Pancreas (tissue), 10 donors: ENCODE results near the gene PHF24. TPM values are rescaled to one million over a fixed set of nuclear protein-coding genes. Genes with fewer than 3 reads are reported as not detected.

Experiments
- ATAC-seq, 4 donors: fragments of 200-7000 bp; cut with Tn5 transposase; one replicate each; pipeline versions ENCODE4 v1.8.0 to v1.9.1; 2020; ENCODE audit warnings: mild to moderate bottlenecking in 4 of 4, moderate library complexity in 4 of 4
- DNase-seq, 6 donors: peaks; one replicate each; pipeline ENCODE4 v3.0.0-alpha.2; 2020
- FAIRE-seq: peaks from 2 replicates; lab custom pipeline; 2012; peaks lifted over from hg19 to GRCh38; lab: Jason Lieb, UNC
- H3K27ac ChIP-seq, 4 donors: fragments of 200-600 bp; sonication (generic); 1 replicate in 3 of 4; 2 replicates in 1 of 4; pipeline versions ENCODE4 v1.5.0 to v1.8.0; 2020
- H3K27me3 ChIP-seq, 4 donors: fragments of 200-600 bp; one replicate each; pipeline ENCODE4 v1.8.0; 2021
- H3K36me3 ChIP-seq, 3 donors: fragments of 200-600 bp; sonication (generic) in 1 of 3; one replicate each; pipeline versions ENCODE4 v1.5.0 to v1.8.0; 2020 to 2021
- H3K4me1 ChIP-seq, 3 donors: fragments of 200-600 bp; one replicate each; pipeline ENCODE4 v1.8.0; 2021
- H3K4me3 ChIP-seq, 4 donors: fragments of 200-600 bp; sonication (generic) in 2 of 4; one replicate each; pipeline versions ENCODE4 v1.5.0 to v1.8.0; 2020 to 2021
- H3K9me3 ChIP-seq, 4 donors: fragments of 200-600 bp; one replicate each; pipeline ENCODE4 v1.8.0; 2021
- CTCF ChIP-seq, 4 donors: fragments of 200-600 bp; sonication (generic) in 3 of 4; IDR thresholded peaks; one replicate each; pipeline versions ENCODE4 v1.5.0 to v1.8.0; 2021; ENCODE audit warnings: antibody characterized with exemption in 4 of 4
- whole genome bisulfite sequencing, 2 donors: extraction: QIAGEN DNeasy Blood & Tissue Kit; methylation state at CpG; one replicate each; pipeline ENCODE4 v1.1.7; 2013; 5-methylcytosine and 5-hydroxymethylcytosine counted together
- intact Hi-C, 3 donors: fragments of 100-400 bp; cut with DNase I; formaldehyde crosslinking; loops; one replicate each; pipeline versions ENCODE4 v1.11.1 to v1.14.2; 2022
- polyA plus RNA-seq, 2 donors: library from polyadenylated mRNA; stranded (reverse); fragments of 200-250 nt; gene quantifications; one replicate each; pipeline ENCODE4 v1.2.3, GENCODE V29; 2013
- total RNA-seq, 6 donors: library from RNA; stranded (reverse); fragmentation: NEBNext Ultra II Directional in 4 of 6; extraction: Animal tissue kit (Norgen Biotek cat#: 25700) in 4 of 6; gene quantifications; one replicate each; pipeline versions ENCODE4 v1.2.1 to v1.2.4, GENCODE V29; 2021 to 2023
- donor health status: healthy with polysubstance abuse.
- donor health status: DM: no; HTN: no; CAD: no; lungs with moderate emphysema.
- donor health status: DM: no; HTN: no; CAD: no.
- donor health status: control.
- donor health status: control.
- donor health status: Bipolar disorder and iron deficiency.
- donor health status: DM: yes; HTN: yes; CAD: no.
- donor health status: DM: no; HTN: no; CAD: no.
- donor health status: DM: no; HTN: no; CAD: no.
- donor health status: DM: yes; HTN: yes; CAD: no.

The PHF24 gene
- total and polyA plus RNA-seq, 8 donors = 0.03 to 0.32 (median 0.09) TPM

GRCh38 chr9:34994260-34994899, 36.3 kb downstream of the PHF24 start:
- Histone ChIP-seq H3K9me3 (no peaks in the 10 kb centered on the region), H3K27ac (no peak overlapping the region), H3K4me1 (peaks cover 0 to 3% (median 0%) of the 10 kb centered on the region in 3 donors), H3K36me3 (no peaks in the 10 kb centered on the region), H3K27me3 (no peaks in the 10 kb centered on the region), H3K4me3 (no peak overlapping the region)
- FAIRE-seq (no peak), DNase-seq (peak in 1 of 6 donors; percentile 46), ATAC-seq (peak in 3 of 4 donors; percentile 20 to 29 (median 23))
- 31 to 38% methylated on average over 4 of the region's 4 CpGs for WGBS, 2 donors
- TF ChIP-seq CTCF (IDR thresholded peaks at IDR 0.05) = peak in 3 of 4 donors; percentile 27 to 35 (median 32)
- intact Hi-C loops = no loop called here

GRCh38 chr9:34994900-34995669, 37.0 kb downstream of the PHF24 start:
- Histone ChIP-seq H3K27ac (no peak overlapping the region), H3K4me1 (peaks cover 0 to 3% (median 0%) of the 10 kb centered on the region in 3 donors), H3K27me3 (no peaks in the 10 kb centered on the region), H3K36me3 (no peaks in the 10 kb centered on the region), H3K4me3 (no peak overlapping the region), H3K9me3 (no peaks in the 10 kb centered on the region)
- TF ChIP-seq CTCF (IDR thresholded peaks at IDR 0.05) = no peak
- DNase-seq = no peak
- intact Hi-C loops = no loop called here
- ATAC-seq = no peak
- FAIRE-seq = no peak
- WGBS, 2 donors = 54% methylated on average over 7 of the region's 7 CpGs

- H3K9me3 ChIP-seq = no peaks in the 10 kb centered on the region
- ATAC-seq = no peak
- intact Hi-C loops = no loop called here
- no peak for TF ChIP-seq CTCF (IDR thresholded peaks at IDR 0.05)
- H3K27ac ChIP-seq = no peak overlapping the region
- no peak overlapping the region for H3K4me3 ChIP-seq
- FAIRE-seq = no peak
- H3K4me1 ChIP-seq = peaks cover 0 to 3% (median 0%) of the 10 kb centered on the region in 3 donors
- H3K27me3 ChIP-seq = no peaks in the 10 kb centered on the region
- 61 to 67% methylated on average over 3 of the region's 3 CpGs for WGBS, 2 donors
- H3K36me3 ChIP-seq = no peaks in the 10 kb centered on the region
- no peak for DNase-seq
Measured at GRCh38 chr9:34995670-34996060, 37.6 kb downstream of the PHF24 start.

GRCh38 chr9:34996181-34996904, 38.3 kb downstream of the PHF24 start:
- intact Hi-C loops = no loop called here
- no peak overlapping the region for H3K27ac ChIP-seq
- DNase-seq (no peak), ATAC-seq (no peak), FAIRE-seq (no peak)
- no peaks in the 10 kb centered on the region for H3K36me3 ChIP-seq
- 95 to 96% methylated on average over 26 of the region's 26 CpGs for WGBS, 2 donors
- no peak for TF ChIP-seq CTCF (IDR thresholded peaks at IDR 0.05)
- no peaks in the 10 kb centered on the region for H3K9me3 ChIP-seq
- no peaks in the 10 kb centered on the region for H3K27me3 ChIP-seq
- no peak overlapping the region for H3K4me3 ChIP-seq
- peaks cover 0 to 3% (median 0%) of the 10 kb centered on the region in 3 donors for H3K4me1 ChIP-seq
